ENCODE data around the gene ONECUT3.

DNA sequence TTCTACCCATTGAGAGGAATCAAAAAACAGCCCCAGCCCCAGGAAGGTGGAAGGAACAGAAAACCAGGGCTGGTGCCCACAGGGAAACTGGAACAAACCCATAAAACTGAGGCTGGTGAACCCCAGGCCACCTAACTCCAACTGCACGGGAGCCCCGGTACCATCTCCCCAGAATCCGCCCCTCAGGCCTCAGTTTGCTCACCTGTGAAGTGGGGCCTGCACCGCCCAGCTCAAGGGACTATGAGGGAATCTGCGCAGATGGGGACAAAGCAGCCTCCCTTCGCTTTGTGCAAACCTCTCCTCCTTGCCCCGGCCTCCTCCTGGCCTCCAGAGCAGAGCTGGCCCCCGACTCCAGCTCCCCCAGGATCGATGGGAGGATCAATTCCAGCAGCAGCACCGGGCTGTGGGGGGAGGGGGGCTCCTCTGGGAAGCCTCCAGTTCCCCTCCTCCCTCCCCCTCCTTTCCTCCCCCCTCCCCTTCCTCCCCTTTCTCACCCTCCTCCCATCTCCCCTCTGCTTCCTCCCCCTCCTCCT lies 9.1 kb upstream of the ONECUT3 start:
- TF ChIP-seq, protein P1, sequence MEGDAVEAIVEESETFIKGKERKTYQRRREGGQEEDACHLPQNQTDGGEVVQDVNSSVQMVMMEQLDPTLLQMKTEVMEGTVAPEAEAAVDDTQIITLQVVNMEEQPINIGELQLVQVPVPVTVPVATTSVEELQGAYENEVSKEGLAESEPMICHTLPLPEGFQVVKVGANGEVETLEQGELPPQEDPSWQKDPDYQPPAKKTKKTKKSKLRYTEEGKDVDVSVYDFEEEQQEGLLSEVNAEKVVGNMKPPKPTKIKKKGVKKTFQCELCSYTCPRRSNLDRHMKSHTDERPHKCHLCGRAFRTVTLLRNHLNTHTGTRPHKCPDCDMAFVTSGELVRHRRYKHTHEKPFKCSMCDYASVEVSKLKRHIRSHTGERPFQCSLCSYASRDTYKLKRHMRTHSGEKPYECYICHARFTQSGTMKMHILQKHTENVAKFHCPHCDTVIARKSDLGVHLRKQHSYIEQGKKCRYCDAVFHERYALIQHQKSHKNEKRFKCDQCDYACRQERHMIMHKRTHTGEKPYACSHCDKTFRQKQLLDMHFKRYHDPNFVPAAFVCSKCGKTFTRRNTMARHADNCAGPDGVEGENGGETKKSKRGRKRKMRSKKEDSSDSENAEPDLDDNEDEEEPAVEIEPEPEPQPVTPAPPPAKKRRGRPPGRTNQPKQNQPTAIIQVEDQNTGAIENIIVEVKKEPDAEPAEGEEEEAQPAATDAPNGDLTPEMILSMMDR (IDR thresholded peaks at IDR 0.05): no peak
- no peak for TF ChIP-seq POLR2A (IDR thresholded peaks at IDR 0.05)
